Measurements from ENCODE around the gene CNTN6. TPM values are rescaled to one million over a fixed set of nuclear protein-coding genes. Genes with fewer than 3 reads are reported as not detected.

Gene CNTN6
- polyA plus RNA-seq, 1 donor (not counting 4 experiments of a cell fraction or from before 2014, with no cell fraction given), result not detected

DNA sequence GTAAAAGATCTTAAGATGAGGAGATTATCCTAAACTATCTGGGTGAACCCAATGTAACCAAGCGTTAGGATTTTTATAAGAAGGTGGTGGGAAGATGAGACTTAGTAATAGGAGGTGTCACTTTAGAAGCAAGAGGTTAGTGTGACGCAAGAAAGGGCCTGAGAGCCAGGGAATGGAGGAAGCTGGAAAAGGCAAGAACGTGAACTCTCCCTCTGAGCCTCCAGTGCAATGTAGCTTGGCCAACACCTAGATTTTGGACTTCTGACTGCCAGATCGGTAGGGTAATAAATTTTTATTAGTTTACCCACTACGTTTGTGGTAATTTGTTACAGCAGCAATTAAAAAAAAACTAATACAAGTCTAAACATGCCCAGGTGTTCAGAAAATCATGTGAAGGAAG, 20.8 kb upstream of the CNTN6 start:
- TF ChIP-seq EZH2 (IDR thresholded peaks at IDR 0.05; ENCODE audit: low read length) (no peak), CTCF (optimal IDR thresholded peaks at IDR 0.05 in 1 of 3, IDR thresholded peaks at IDR 0.05 in 1 of 3, conservative IDR thresholded peaks at IDR 0.05 in 1 of 3; ENCODE audit: extremely low read depth in 1 of 3, insufficient read depth in 2 of 3, low read length in 3 of 3) (no peak)
- DNase-seq (ENCODE audit: low read depth, low spot score) (no peak), FAIRE-seq (no peak)
- Histone ChIP-seq H3K9me1 (ENCODE audit: control insufficient read depth, extremely low read depth, insufficient read depth, low read length) (no peaks in the 10 kb centered on the region), H3K9me3 (ENCODE audit: control insufficient read depth, low read depth, low read length) (no peaks in the 10 kb centered on the region), H4K20me1 (ENCODE audit: control insufficient read depth, extremely low read depth, insufficient read depth, low read length) (no peaks in the 10 kb centered on the region), H3K4me3 (ENCODE audit: control insufficient read depth in 2 of 3, extremely low read depth in 1 of 3, insufficient read depth in 2 of 3, low read depth in 1 of 3, low read length in 3 of 3) (no peak overlapping the region), H3K36me3 (ENCODE audit: control insufficient read depth in 2 of 2, extremely low read depth in 1 of 2, insufficient read depth in 2 of 2, low read length in 2 of 2) (no peaks in the 10 kb centered on the region), H3K9ac (ENCODE audit: control insufficient read depth, extremely low read depth, insufficient read depth, low read length) (no peak overlapping the region), H3K4me1 (ENCODE audit: control insufficient read depth, extremely low read depth, insufficient read depth, low read length) (peaks cover 3% of the 10 kb centered on the region), H3K4me2 (ENCODE audit: control insufficient read depth, extremely low read depth, insufficient read depth, low read depth, low read length) (no peak overlapping the region), H2AFZ (ENCODE audit: control insufficient read depth, low read length) (no peak overlapping the region), H3K79me2 (ENCODE audit: control insufficient read depth, insufficient read depth, low read length) (no peaks in the 10 kb centered on the region), H3K27ac (ENCODE audit: control insufficient read depth, insufficient read depth, low read length) (no peak overlapping the region), H3K27me3 (ENCODE audit: control insufficient read depth, extremely low read depth, insufficient read depth, low read length) (no peaks in the 10 kb centered on the region)
- dilution Hi-C loops (cut with MboI; ENCODE audit: extremely low pct_ligation_motif_present, low sequenced_read_pairs), result no loop called here

DNA sequence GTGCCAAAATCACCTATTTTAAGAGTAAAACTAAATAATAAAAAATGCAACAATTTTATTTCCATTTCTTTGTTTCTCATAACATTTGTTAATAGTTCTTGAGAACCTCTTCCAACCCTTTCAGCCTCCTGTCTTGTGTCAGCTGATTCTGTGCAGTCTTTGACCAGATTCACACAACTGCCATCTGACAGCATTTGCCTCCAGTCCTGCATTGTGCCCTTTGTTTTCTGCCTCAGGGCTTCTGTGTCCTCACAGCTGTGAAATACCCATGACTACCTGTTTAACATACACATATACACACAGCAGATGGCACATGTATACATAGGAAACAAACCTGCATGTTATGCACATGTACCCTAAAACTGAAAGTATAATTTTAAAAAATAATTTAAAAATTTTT, 13.2 kb upstream of the CNTN6 start:
- TF ChIP-seq CTCF (optimal IDR thresholded peaks at IDR 0.05 in 1 of 3, IDR thresholded peaks at IDR 0.05 in 1 of 3, conservative IDR thresholded peaks at IDR 0.05 in 1 of 3; ENCODE audit: extremely low read depth in 1 of 3, insufficient read depth in 2 of 3, low read length in 3 of 3) (no peak), EZH2 (IDR thresholded peaks at IDR 0.05; ENCODE audit: low read length) (no peak)
- no peak overlapping the region for H3K27ac ChIP-seq (ENCODE audit: control insufficient read depth, insufficient read depth, low read length)
- no peaks in the 10 kb centered on the region for H3K9me1 ChIP-seq (ENCODE audit: control insufficient read depth, extremely low read depth, insufficient read depth, low read length)
- H2AFZ ChIP-seq (ENCODE audit: control insufficient read depth, low read length), result no peak overlapping the region
- H4K20me1 ChIP-seq (ENCODE audit: control insufficient read depth, extremely low read depth, insufficient read depth, low read length), result no peaks in the 10 kb centered on the region
- no peak overlapping the region for H3K9ac ChIP-seq (ENCODE audit: control insufficient read depth, extremely low read depth, insufficient read depth, low read length)
- FAIRE-seq (no peak), DNase-seq (ENCODE audit: low read depth, low spot score) (no peak)
- no peaks in the 10 kb centered on the region for H3K4me1 ChIP-seq (ENCODE audit: control insufficient read depth, extremely low read depth, insufficient read depth, low read length)
- no peaks in the 10 kb centered on the region for H3K27me3 ChIP-seq (ENCODE audit: control insufficient read depth, extremely low read depth, insufficient read depth, low read length)
- no peaks in the 10 kb centered on the region for H3K9me3 ChIP-seq (ENCODE audit: control insufficient read depth, low read depth, low read length)
- dilution Hi-C loops (cut with MboI; ENCODE audit: extremely low pct_ligation_motif_present, low sequenced_read_pairs), result no loop called here
- no peak overlapping the region for H3K4me3 ChIP-seq (ENCODE audit: control insufficient read depth in 2 of 3, extremely low read depth in 1 of 3, insufficient read depth in 2 of 3, low read depth in 1 of 3, low read length in 3 of 3)
- no peaks in the 10 kb centered on the region for H3K79me2 ChIP-seq (ENCODE audit: control insufficient read depth, insufficient read depth, low read length)
- no peak overlapping the region for H3K4me2 ChIP-seq (ENCODE audit: control insufficient read depth, extremely low read depth, insufficient read depth, low read depth, low read length)
- H3K36me3 ChIP-seq (ENCODE audit: control insufficient read depth in 2 of 2, extremely low read depth in 1 of 2, insufficient read depth in 2 of 2, low read length in 2 of 2), result no peaks in the 10 kb centered on the region

All from keratinocyte (primary cell).